ENCODE measurements around the gene RASSF3. TPM values are rescaled to one million over a fixed set of nuclear protein-coding genes. Genes with fewer than 3 reads are reported as not detected.

Gene RASSF3
- total RNA-seq, 1 donor from 2014 or later = 29.5 TPM

- H3K4me3 ChIP-seq = no peak overlapping the region
- no peak for DNase-seq (ENCODE audit: extremely low spot score in 2 of 2)
- no peaks in the 10 kb centered on the region for H3K9me3 ChIP-seq
- no peaks in the 10 kb centered on the region for H3K27me3 ChIP-seq
- no peaks in the 10 kb centered on the region for H3K4me1 ChIP-seq
- intact Hi-C loops (cut with DNase I) = no loop called here
- H3K27ac ChIP-seq = no peak overlapping the region
- H3K36me3 ChIP-seq = peaks cover 0 to 34% of the 10 kb centered on the region in 2 donors
- TF ChIP-seq POLR2AphosphoS5 (IDR thresholded peaks at IDR 0.05; ENCODE audit: insufficient read depth in 1 of 2, low read depth in 1 of 2) (no peak), CTCF (IDR thresholded peaks at IDR 0.05) (no peak), POLR2A (IDR thresholded peaks at IDR 0.05) (no peak)
Measured at GRCh38 chr12:64713376-64713775, 103.1 kb downstream of the RASSF3 start.

- Histone ChIP-seq H3K4me1 (no peaks in the 10 kb centered on the region), H3K27me3 (no peaks in the 10 kb centered on the region), H3K4me3 (no peak overlapping the region), H3K36me3 (peaks cover 0 to 35% of the 10 kb centered on the region in 2 donors), H3K9me3 (no peaks in the 10 kb centered on the region), H3K27ac (no peak overlapping the region)
- DNase-seq (ENCODE audit: extremely low spot score in 2 of 2) = no peak
- TF ChIP-seq POLR2AphosphoS5 (IDR thresholded peaks at IDR 0.05; ENCODE audit: insufficient read depth in 1 of 2, low read depth in 1 of 2) (no peak), POLR2A (IDR thresholded peaks at IDR 0.05) (no peak), CTCF (IDR thresholded peaks at IDR 0.05) (no peak)
- intact Hi-C loops (cut with DNase I) = no loop called here
Measured at GRCh38 chr12:64714551-64714968, 104.3 kb downstream of the RASSF3 start.

GRCh38 chr12:64716371-64716770 is 106.1 kb downstream of the RASSF3 start:
- H3K36me3 ChIP-seq = peaks cover 0 to 53% of the 10 kb centered on the region in 2 donors
- no peak for DNase-seq (ENCODE audit: extremely low spot score in 2 of 2)

DNA sequence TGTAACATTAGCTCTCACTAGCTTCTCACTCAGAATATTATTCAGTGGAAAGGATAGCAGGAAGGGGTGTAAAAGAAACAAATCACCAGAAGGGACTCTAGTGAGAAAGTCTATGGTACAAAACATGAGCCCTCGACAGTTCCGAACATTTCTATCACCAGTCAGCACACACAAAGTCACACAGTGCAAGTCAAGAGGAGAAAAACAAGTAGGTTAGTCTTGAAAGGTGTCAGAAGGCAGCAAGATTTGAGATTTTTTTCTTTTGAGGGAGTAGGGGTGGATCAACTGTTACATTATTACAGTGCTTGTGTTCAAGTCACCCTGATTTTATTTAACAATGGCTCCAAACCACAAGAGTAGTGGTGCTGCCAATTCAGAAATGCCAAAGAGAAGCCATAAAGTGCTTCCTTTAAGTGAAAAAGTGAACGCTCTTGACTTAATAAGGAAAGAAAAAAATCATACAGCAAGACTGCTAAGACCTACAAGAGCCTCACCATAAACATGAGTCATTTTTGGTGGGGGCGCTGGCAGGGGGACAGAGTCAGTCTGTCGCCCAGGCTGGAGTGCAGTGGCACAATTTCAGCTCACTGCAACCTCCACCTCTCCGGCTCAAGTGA is 106.7 kb downstream of the RASSF3 start:
- H3K36me3 ChIP-seq = peaks cover 0 to 59% of the 10 kb centered on the region in 2 donors
- no peak for DNase-seq (ENCODE audit: extremely low spot score in 2 of 2)
- TF ChIP-seq POLR2AphosphoS5 (IDR thresholded peaks at IDR 0.05; ENCODE audit: insufficient read depth in 1 of 2, low read depth in 1 of 2) = no peak
- no peak for TF ChIP-seq CTCF (IDR thresholded peaks at IDR 0.05)
- TF ChIP-seq POLR2A (IDR thresholded peaks at IDR 0.05) = no peak
- H3K27ac ChIP-seq = no peak overlapping the region
- H3K4me1 ChIP-seq = no peaks in the 10 kb centered on the region
- no peaks in the 10 kb centered on the region for H3K9me3 ChIP-seq
- H3K27me3 ChIP-seq = no peaks in the 10 kb centered on the region
- no peak overlapping the region for H3K4me3 ChIP-seq
- intact Hi-C loops (cut with DNase I) = no loop called here

More at GRCh38 chr12:64716371-64716770, 106.1 kb downstream of the RASSF3 start:
- Histone ChIP-seq H3K27ac (no peak overlapping the region), H3K9me3 (no peaks in the 10 kb centered on the region), H3K4me3 (no peak overlapping the region), H3K4me1 (no peaks in the 10 kb centered on the region), H3K27me3 (no peaks in the 10 kb centered on the region)
- intact Hi-C loops (cut with DNase I) = no loop called here
- TF ChIP-seq POLR2AphosphoS5 (IDR thresholded peaks at IDR 0.05; ENCODE audit: insufficient read depth in 1 of 2, low read depth in 1 of 2) = no peak
- no peak for TF ChIP-seq CTCF (IDR thresholded peaks at IDR 0.05)
- TF ChIP-seq POLR2A (IDR thresholded peaks at IDR 0.05) = no peak

- Histone ChIP-seq H3K27ac (no peak overlapping the region), H3K9me3 (no peaks in the 10 kb centered on the region), H3K4me1 (no peaks in the 10 kb centered on the region), H3K36me3 (peaks cover 0 to 64% of the 10 kb centered on the region in 2 donors), H3K4me3 (no peak overlapping the region), H3K27me3 (no peaks in the 10 kb centered on the region)
- intact Hi-C loops (cut with DNase I) = no loop called here
- DNase-seq (ENCODE audit: extremely low spot score in 2 of 2) = no peak
- TF ChIP-seq CTCF (IDR thresholded peaks at IDR 0.05) = no peak
- no peak for TF ChIP-seq POLR2A (IDR thresholded peaks at IDR 0.05)
- no peak for TF ChIP-seq POLR2AphosphoS5 (IDR thresholded peaks at IDR 0.05; ENCODE audit: insufficient read depth in 1 of 2, low read depth in 1 of 2)
Measured at GRCh38 chr12:64718649-64719048, 108.4 kb downstream of the RASSF3 start.
